ENCODE results near the gene QSOX1.

Gene QSOX1

DNA sequence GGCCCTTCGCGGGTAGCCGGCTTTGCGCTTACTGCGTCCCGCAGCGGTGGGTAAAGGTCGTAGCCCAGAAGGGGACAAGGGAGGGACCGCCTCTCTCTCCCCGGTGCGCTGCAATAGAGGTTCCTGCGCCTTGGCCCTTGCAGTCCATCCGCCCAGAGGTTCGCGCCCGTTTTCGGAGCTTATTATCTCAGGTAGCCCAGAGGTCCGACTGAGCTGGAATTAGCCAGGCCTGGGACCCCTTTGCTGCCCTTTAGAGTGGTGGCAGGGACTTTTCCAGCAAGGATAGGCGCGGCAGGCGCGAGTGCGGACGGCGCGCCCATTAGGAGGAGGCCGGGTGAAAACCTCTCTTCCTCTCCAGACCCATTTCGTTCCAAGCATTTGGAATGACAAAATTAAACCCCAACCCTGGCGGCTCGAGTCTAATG lies 80.4 kb downstream of the QSOX1 start:
- no peak for DNase-seq (ENCODE audit: low read depth)
- TF ChIP-seq, protein P1, sequence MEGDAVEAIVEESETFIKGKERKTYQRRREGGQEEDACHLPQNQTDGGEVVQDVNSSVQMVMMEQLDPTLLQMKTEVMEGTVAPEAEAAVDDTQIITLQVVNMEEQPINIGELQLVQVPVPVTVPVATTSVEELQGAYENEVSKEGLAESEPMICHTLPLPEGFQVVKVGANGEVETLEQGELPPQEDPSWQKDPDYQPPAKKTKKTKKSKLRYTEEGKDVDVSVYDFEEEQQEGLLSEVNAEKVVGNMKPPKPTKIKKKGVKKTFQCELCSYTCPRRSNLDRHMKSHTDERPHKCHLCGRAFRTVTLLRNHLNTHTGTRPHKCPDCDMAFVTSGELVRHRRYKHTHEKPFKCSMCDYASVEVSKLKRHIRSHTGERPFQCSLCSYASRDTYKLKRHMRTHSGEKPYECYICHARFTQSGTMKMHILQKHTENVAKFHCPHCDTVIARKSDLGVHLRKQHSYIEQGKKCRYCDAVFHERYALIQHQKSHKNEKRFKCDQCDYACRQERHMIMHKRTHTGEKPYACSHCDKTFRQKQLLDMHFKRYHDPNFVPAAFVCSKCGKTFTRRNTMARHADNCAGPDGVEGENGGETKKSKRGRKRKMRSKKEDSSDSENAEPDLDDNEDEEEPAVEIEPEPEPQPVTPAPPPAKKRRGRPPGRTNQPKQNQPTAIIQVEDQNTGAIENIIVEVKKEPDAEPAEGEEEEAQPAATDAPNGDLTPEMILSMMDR (IDR thresholded peaks at IDR 0.05; ENCODE audit: control insufficient read depth, insufficient read depth, low read depth, low read length, missing control alignments): no peak
- no peak overlapping the region for H3K4me3 ChIP-seq (ENCODE audit: control insufficient read depth, low read depth, low read length)

DNA sequence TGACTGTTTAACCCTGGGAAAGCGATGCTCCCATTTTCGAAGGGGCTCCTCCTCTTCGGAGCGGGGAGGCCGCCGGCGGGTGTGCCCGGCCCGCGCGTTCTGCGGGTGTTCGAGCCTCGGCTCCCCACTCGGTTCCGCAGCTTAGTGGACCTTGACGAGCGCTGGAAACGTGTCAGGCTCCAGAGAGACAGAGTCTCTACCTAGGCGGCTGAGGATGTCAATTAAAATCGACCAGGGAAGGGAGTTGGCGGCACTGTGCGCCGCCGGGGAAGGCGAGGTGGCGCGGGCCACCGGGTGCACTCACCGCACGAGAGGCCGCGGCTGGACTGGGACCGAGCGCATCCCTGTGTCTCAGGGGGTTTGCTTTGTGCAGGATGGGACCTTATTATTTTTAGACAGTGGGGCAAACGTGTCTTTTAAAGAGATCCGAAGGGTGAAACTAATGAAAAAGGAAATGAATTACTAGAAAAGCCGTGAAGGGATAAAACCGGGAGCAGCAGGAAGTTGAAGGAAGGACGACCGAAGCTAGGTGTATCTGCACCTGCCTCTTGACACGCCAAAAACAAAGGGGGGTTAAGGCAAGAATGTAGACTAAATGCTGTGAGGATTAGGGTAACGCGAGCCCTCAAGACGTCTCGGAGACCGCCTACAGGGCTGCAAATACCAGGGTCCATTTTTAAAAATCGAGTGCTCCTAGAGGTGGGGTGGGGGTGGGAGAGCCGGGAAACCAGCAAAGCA lies 81.0 kb downstream of the QSOX1 start:
- no peak overlapping the region for H3K4me3 ChIP-seq (ENCODE audit: control insufficient read depth, low read depth, low read length)
- DNase-seq (ENCODE audit: low read depth): no peak
- TF ChIP-seq, protein P1 (IDR thresholded peaks at IDR 0.05; ENCODE audit: control insufficient read depth, insufficient read depth, low read depth, low read length, missing control alignments): no peak

DNA sequence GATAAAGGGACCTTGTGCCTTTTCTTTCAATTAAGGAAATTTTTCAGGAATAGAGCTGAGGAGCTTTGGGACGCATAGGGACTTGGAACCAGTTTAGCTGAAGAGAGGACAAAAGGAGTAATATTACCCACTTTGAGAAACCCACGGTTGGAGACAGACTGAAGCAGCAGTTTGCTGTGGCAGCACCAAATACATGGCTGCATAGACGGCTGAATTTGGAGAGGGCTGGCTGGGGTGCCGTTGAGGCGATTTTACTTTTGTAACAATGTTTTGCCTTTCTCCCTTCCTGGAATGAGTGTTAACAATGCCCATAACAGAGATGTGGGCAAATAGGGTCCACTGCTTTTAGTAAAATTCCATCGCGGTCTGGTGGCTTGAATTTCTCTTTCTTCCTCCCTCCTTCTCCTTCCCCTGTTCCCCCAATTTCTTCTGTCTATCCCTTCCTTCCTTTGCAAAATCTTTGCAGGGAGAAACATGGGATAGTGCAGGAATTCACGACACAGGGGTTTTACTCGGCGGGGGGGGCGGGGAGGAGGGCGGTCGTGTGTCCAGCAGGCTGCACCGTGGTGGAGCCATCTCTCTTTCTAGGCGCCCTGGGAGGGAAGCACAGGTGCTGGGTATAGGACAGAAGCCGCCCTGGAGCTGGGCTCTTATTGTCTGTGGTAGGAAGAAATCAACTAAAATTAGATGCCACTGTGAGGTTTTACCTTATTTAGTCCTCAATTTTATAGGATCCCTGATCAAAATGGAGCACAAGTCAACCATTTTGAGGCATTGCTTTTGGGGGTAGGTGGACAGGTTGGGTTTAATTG lies 82.2 kb downstream of the QSOX1 start:
- no peak overlapping the region for H3K4me3 ChIP-seq (ENCODE audit: control insufficient read depth, low read depth, low read length)
- TF ChIP-seq, protein P1 (IDR thresholded peaks at IDR 0.05; ENCODE audit: control insufficient read depth, insufficient read depth, low read depth, low read length, missing control alignments): no peak
- DNase-seq (ENCODE audit: low read depth): no peak

DNA sequence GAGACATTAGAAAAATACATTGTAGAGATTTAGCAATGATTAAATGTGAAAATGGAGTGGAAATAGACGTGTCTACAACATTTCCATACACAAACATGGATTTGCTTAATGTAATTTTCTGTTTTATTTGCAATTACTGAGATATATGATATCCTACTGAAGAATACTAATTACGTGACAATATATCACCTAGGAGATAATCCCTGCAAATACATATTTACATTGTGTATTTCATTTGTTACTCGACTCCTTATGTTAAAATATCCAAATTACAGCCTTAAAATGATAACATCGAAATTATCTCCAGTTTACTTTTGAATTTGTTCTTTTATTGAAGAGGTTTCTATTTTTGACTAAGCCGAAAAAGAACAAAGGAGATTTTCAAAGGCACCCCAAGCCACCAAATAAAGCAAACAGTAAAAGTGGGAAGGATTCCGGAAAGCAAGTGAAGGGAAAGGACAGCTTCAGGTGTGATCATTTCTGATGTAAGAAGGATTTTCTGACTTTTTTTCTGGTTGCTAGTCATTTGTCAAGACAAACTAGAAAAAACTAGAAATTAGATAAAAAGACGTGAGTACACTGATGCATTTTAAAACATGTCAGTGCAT lies 83.3 kb downstream of the QSOX1 start:
- TF ChIP-seq, protein P1 (IDR thresholded peaks at IDR 0.05; ENCODE audit: control insufficient read depth, insufficient read depth, low read depth, low read length, missing control alignments): no peak
- no peak overlapping the region for H3K4me3 ChIP-seq (ENCODE audit: control insufficient read depth, low read depth, low read length)
- DNase-seq (ENCODE audit: low read depth): no peak

DNA sequence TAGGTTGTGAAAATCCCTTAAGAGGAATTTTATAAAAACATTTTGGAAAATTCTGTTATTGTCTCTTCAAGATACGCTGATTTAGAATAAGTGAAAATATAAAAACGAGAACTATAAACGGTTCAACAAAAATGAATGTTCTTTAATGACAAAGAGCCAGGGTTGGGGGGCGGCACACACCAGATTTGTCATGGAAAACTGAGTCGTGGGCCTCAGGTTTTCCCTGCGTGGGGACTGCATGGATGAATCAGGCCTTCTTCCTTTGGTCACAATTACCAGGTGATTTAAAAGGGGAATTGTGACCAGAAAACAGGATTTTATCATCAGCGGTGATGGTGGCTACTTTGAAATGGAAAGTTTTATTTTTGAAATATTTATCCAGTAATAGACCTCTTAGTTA lies 84.0 kb downstream of the QSOX1 start:
- no peak overlapping the region for H3K4me3 ChIP-seq (ENCODE audit: control insufficient read depth, low read depth, low read length)
- no peak for DNase-seq (ENCODE audit: low read depth)
- TF ChIP-seq, protein P1 (IDR thresholded peaks at IDR 0.05; ENCODE audit: control insufficient read depth, insufficient read depth, low read depth, low read length, missing control alignments): no peak

DNA sequence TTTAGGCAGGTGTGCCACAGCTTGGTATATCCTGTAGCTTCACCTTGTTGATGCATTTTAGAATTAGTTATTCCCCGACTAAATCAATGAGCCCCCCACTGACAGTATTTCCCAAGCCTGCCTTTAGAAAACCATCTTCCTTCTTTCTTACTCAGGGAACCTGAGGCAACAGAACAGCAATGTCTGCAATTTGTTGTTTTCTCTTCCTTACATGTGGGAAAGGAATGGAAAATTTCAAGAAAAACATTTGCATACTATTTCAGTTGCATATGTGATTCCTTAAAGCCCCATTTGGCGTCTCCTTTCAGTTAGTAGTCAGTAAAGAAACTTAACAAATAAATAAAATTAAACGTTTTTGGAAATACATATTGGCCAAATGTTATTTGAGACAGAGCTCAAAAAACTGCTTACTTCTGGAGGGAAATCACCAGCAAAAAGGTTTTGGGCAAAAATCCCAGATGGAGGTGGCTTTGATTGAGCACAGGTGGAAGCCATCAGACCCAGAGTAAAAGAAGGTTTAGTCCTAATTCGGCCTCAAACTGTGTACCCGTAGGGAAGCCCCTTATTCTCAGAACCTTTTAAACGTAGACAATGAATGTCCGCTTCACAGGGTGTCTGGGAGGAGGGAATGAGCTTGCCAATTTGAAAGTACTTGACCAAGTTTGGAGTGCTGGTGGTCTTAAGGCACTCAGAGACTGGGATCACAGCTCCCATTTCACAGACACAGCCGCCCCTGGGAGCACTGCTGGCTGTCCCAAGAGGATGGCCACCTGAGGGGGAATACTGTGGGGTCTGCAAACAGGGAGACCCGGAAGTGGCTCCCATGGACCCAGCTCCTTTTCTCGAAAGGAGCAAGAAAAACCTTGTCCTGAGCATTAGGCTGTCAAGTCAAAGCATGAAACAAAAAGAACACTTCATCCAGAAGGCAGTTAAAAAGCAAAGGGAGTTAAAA lies 84.8 kb downstream of the QSOX1 start:
- TF ChIP-seq, protein P1 (IDR thresholded peaks at IDR 0.05; ENCODE audit: control insufficient read depth, insufficient read depth, low read depth, low read length, missing control alignments): no peak
- H3K4me3 ChIP-seq (ENCODE audit: control insufficient read depth, low read depth, low read length): no peak overlapping the region

More for the DNA sequence above, 84.8 kb downstream of the QSOX1 start:
- DNase-seq (ENCODE audit: low read depth): no peak

All from AG09309 (cell line).